Activated effector memory CD4-positive, alpha-beta T cell treated with Interleukin-2 at 50 U/mL for 16 hours (primary cell): ENCODE measurements around the gene SNRK.

Experiments used
- DNase-seq: peaks from one replicate; pipeline ENCODE4 v3.0.0-alpha.2; 2020

The SNRK gene

GRCh38 chr3:43317461-43318316 is 31.3 kb downstream of the SNRK start:
- no peak for DNase-seq

GRCh38 chr3:43319376-43319775 is 33.0 kb downstream of the SNRK start:
- no peak for DNase-seq

GRCh38 chr3:43319794-43320193 is 33.5 kb downstream of the SNRK start:
- no peak for DNase-seq

GRCh38 chr3:43320288-43320687 is 33.9 kb downstream of the SNRK start:
- DNase-seq: no peak

GRCh38 chr3:43323541-43323940 is 37.2 kb downstream of the SNRK start:
- no peak for DNase-seq

GRCh38 chr3:43326891-43327581 is 40.7 kb downstream of the SNRK start:
- DNase-seq: no peak

- DNase-seq: no peak
Measured at GRCh38 chr3:43327582-43327979, 41.2 kb downstream of the SNRK start.

GRCh38 chr3:43328653-43329052 is 42.3 kb downstream of the SNRK start:
- DNase-seq: no peak

- DNase-seq: no peak
Measured at GRCh38 chr3:43330981-43331380, 44.6 kb downstream of the SNRK start.

- no peak for DNase-seq
Measured at GRCh38 chr3:43331381-43331780, 45.0 kb downstream of the SNRK start.

- DNase-seq: no peak
Measured at GRCh38 chr3:43334976-43335375, 48.6 kb downstream of the SNRK start.

- no peak for DNase-seq
Measured at GRCh38 chr3:43335799-43336198, 49.5 kb downstream of the SNRK start.

- no peak for DNase-seq
Measured at GRCh38 chr3:43338295-43338694, 52.0 kb downstream of the SNRK start.

- no peak for DNase-seq
Measured at GRCh38 chr3:43340403-43340802, 54.1 kb downstream of the SNRK start.

GRCh38 chr3:43341788-43342187 is 55.4 kb downstream of the SNRK start:
- no peak for DNase-seq

GRCh38 chr3:43343185-43343584 is 56.8 kb downstream of the SNRK start:
- DNase-seq: no peak

- DNase-seq: no peak
Measured at GRCh38 chr3:43343815-43344214, 57.5 kb downstream of the SNRK start.

GRCh38 chr3:43344520-43344919 is 58.2 kb downstream of the SNRK start:
- no peak for DNase-seq

GRCh38 chr3:43345246-43345645 is 58.9 kb downstream of the SNRK start:
- DNase-seq: no peak

- no peak for DNase-seq
Measured at GRCh38 chr3:43345877-43346276, 59.5 kb downstream of the SNRK start.

- peak; percentile 15 for DNase-seq
Measured at GRCh38 chr3:43346978-43347749, 60.8 kb downstream of the SNRK start.

GRCh38 chr3:43347774-43348173 is 61.4 kb downstream of the SNRK start:
- no peak for DNase-seq

- no peak for DNase-seq
Measured at GRCh38 chr3:43348350-43348749, 62.0 kb downstream of the SNRK start.
